ENCODE measurements around the gene HOXA1. TPM values are rescaled to one million over a fixed set of nuclear protein-coding genes. Genes with fewer than 3 reads are reported as not detected.

HOXA1 gene
- polyA plus RNA-seq, 1 donor from 2014 or later: 0.24 TPM

GRCh38 chr7:27125986-27126394 lies 30.2 kb upstream of the HOXA1 start:
- no peaks in the 10 kb centered on the region for H3K9me3 Mint-ChIP-seq
- peaks cover 0 to 4% (median 0%) of the 10 kb centered on the region in 3 donors for H3K4me1 Mint-ChIP-seq
- peaks cover 13% of the 10 kb centered on the region for H3K27me3 Mint-ChIP-seq
- no peak overlapping the region for H3K4me3 Mint-ChIP-seq
- H3K36me3 Mint-ChIP-seq: peaks cover 2% of the 10 kb centered on the region
- H3K27ac Mint-ChIP-seq: no peak overlapping the region

DNA sequence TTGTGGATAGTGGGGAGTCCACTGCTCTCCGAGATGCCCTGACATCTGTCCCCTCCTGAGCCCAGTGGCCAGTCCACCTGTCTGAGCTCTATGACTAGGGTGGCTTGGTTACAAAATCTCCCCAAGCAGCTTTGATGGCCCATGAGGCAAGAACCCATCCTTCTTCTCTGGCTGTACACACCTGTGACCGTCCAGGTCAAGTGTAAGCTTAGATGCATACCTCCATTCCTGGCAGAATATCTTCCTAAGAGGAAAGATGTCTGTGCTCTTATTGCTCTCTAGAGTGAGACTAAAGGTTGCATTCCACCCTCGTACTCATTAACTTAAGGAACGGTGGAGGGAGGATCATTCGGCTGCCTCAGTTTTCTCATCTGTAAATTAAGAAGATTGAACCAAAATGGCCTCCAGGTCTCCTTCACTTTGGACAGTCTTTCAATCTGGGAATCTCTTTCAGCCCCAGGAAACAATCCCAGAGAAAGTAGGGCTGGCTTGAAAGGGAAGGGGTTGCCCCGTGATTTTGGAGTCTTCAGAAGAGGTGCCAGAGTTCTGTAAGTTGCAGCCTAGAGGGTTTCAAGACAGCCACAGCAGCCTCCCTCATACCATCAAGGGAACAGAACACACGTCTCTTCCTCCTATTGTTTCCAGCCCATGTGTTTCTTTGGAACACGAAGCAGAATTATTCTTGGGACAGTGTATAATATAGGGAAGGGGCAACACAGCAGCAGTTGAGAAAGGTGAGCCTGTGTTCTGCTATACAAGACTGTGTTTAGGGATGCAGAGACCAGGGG lies 29.3 kb upstream of the HOXA1 start:
- Mint-ChIP-seq H3K27ac (no peak overlapping the region), H3K9me3 (no peaks in the 10 kb centered on the region), H3K36me3 (peaks cover 2% of the 10 kb centered on the region), H3K4me3 (no peak overlapping the region), H3K27me3 (peaks cover 13% of the 10 kb centered on the region), H3K4me1 (peaks cover 0 to 4% (median 0%) of the 10 kb centered on the region in 3 donors)

DNA sequence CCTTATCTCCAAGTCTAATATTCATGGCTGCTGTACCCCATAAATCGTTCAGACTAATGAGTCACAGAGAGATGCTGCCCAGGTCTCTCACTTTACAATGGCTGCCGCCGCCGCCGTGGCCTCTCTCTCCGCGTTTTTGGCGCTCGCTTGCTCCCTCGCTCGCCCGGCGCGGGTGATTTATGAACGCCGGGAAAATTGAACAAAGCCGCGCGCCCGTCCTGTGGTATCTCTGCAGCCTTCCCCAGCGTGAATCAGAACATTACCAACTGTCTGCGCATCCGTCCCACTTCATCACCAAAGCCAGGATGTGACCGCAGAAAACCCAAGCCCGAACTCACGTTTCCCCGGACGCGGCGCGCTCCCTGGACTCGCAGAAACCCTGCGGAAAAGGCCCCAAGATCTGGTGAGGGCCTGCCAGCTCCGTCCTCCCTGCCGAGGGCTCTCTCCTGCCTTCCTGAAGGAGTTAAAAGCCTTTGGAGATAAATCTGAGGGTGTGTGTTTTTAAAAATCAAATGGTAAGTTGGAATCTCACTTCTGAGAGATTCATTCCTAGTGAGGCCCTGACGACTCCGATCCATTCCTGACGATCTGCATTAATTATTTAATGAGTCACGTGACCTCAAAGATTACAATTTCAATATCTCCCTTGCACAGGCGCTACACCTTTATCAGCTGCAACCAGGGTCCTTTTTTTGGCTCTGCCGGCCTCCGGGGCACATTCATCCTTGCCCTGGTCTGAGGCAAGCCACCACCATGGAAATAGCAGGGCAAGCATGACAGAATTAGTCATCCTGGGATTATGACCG lies 28.5 kb upstream of the HOXA1 start:
- no peak overlapping the region for H3K4me3 Mint-ChIP-seq
- H3K4me1 Mint-ChIP-seq: peaks cover 0 to 4% (median 0%) of the 10 kb centered on the region in 3 donors
- peaks cover 13% of the 10 kb centered on the region for H3K27me3 Mint-ChIP-seq
- no peak overlapping the region for H3K27ac Mint-ChIP-seq
- no peaks in the 10 kb centered on the region for H3K9me3 Mint-ChIP-seq
- H3K36me3 Mint-ChIP-seq: peaks cover 2% of the 10 kb centered on the region

GRCh38 chr7:27123477-27124053 lies 27.8 kb upstream of the HOXA1 start:
- H3K4me1 Mint-ChIP-seq: no peaks in the 10 kb centered on the region
- peaks cover 2% of the 10 kb centered on the region for H3K36me3 Mint-ChIP-seq
- no peaks in the 10 kb centered on the region for H3K9me3 Mint-ChIP-seq
- H3K4me3 Mint-ChIP-seq: no peak overlapping the region
- no peak overlapping the region for H3K27ac Mint-ChIP-seq
- H3K27me3 Mint-ChIP-seq: peaks cover 13% of the 10 kb centered on the region

DNA sequence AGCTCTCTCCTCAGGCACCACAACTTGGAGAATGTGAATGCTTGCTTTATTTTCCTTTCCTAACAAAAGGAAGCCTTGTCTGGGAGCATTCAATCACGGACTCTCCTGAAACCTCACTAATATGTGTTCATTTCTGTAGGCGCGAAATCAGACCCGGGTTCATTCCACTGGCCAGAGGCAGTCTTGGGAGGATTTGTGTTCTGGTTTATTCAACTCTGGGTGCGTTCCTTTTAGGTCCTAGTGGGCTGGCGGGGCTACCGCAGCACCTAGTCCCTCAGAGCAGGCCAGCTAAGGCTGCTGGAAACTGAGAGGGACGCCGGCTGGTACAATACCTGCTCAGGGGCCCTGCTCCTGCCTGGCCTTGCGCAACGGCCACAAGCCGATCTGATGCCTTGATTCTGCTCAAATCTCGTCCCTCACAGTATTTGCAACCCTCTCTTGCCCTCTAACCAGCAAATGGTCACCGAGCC lies 27.2 kb upstream of the HOXA1 start:
- H3K36me3 Mint-ChIP-seq: peaks cover 2% of the 10 kb centered on the region
- H3K4me1 Mint-ChIP-seq: no peaks in the 10 kb centered on the region
- H3K27ac Mint-ChIP-seq: no peak overlapping the region
- H3K4me3 Mint-ChIP-seq: no peak overlapping the region
- peaks cover 13% of the 10 kb centered on the region for H3K27me3 Mint-ChIP-seq
- no peaks in the 10 kb centered on the region for H3K9me3 Mint-ChIP-seq

GRCh38 chr7:27122077-27122910 lies 26.5 kb upstream of the HOXA1 start:
- H3K27ac Mint-ChIP-seq: no peak overlapping the region
- peaks cover 2% of the 10 kb centered on the region for H3K36me3 Mint-ChIP-seq
- H3K9me3 Mint-ChIP-seq: no peaks in the 10 kb centered on the region
- H3K27me3 Mint-ChIP-seq: peaks cover 13% of the 10 kb centered on the region
- no peaks in the 10 kb centered on the region for H3K4me1 Mint-ChIP-seq
- no peak overlapping the region for H3K4me3 Mint-ChIP-seq

GRCh38 chr7:27121684-27122076 lies 25.9 kb upstream of the HOXA1 start:
- no peak overlapping the region for H3K4me3 Mint-ChIP-seq
- peaks cover 2% of the 10 kb centered on the region for H3K36me3 Mint-ChIP-seq
- no peak overlapping the region for H3K27ac Mint-ChIP-seq
- no peaks in the 10 kb centered on the region for H3K4me1 Mint-ChIP-seq
- H3K9me3 Mint-ChIP-seq: no peaks in the 10 kb centered on the region
- H3K27me3 Mint-ChIP-seq: peaks cover 13% of the 10 kb centered on the region

DNA sequence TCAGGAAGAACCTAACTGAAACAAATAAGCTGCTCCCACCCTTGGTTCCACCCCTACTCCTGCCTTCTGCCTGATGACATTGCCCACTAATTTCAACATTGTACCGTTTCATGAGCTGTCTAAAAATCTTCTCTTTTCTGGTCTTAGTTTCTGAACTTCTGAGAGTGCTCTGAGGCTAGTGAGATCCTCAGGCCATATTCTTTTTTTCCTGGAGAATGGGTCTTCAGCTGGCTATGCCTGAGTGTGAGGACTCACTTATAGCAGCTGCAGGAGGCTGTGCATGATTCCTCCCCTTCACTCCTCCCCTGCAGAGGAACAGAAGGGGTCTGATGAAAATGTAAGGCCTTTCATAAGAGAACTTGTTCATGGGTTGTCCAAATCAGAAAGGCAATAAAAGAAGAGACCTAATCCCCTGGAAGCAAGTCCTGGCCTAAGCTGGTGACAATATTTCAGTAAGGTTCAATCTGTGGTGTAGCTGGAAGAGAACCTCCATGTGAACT lies 23.7 kb upstream of the HOXA1 start:
- Mint-ChIP-seq H3K27me3 (peaks cover 7% of the 10 kb centered on the region), H3K4me3 (no peak overlapping the region), H3K27ac (no peak overlapping the region), H3K36me3 (peaks cover 2% of the 10 kb centered on the region), H3K4me1 (no peaks in the 10 kb centered on the region), H3K9me3 (no peaks in the 10 kb centered on the region)

- peaks cover 2% of the 10 kb centered on the region for H3K27me3 Mint-ChIP-seq
- H3K4me1 Mint-ChIP-seq: no peaks in the 10 kb centered on the region
- no peaks in the 10 kb centered on the region for H3K9me3 Mint-ChIP-seq
- no peak overlapping the region for H3K27ac Mint-ChIP-seq
- H3K36me3 Mint-ChIP-seq: peaks cover 2% of the 10 kb centered on the region
- no peak overlapping the region for H3K4me3 Mint-ChIP-seq
Measured at GRCh38 chr7:27118580-27118979, 22.8 kb upstream of the HOXA1 start.

- Mint-ChIP-seq H3K27me3 (peaks cover 2% of the 10 kb centered on the region), H3K4me3 (no peak overlapping the region), H3K9me3 (no peaks in the 10 kb centered on the region), H3K36me3 (peaks cover 2% of the 10 kb centered on the region), H3K27ac (no peak overlapping the region), H3K4me1 (no peaks in the 10 kb centered on the region)
Measured at GRCh38 chr7:27117887-27118491, 22.2 kb upstream of the HOXA1 start.

- Mint-ChIP-seq H3K36me3 (peaks cover 2% of the 10 kb centered on the region), H3K27ac (no peak overlapping the region), H3K27me3 (peaks cover 2% of the 10 kb centered on the region), H3K9me3 (no peaks in the 10 kb centered on the region), H3K4me1 (no peaks in the 10 kb centered on the region), H3K4me3 (no peak overlapping the region)
Measured at GRCh38 chr7:27116962-27117886, 21.4 kb upstream of the HOXA1 start.

DNA sequence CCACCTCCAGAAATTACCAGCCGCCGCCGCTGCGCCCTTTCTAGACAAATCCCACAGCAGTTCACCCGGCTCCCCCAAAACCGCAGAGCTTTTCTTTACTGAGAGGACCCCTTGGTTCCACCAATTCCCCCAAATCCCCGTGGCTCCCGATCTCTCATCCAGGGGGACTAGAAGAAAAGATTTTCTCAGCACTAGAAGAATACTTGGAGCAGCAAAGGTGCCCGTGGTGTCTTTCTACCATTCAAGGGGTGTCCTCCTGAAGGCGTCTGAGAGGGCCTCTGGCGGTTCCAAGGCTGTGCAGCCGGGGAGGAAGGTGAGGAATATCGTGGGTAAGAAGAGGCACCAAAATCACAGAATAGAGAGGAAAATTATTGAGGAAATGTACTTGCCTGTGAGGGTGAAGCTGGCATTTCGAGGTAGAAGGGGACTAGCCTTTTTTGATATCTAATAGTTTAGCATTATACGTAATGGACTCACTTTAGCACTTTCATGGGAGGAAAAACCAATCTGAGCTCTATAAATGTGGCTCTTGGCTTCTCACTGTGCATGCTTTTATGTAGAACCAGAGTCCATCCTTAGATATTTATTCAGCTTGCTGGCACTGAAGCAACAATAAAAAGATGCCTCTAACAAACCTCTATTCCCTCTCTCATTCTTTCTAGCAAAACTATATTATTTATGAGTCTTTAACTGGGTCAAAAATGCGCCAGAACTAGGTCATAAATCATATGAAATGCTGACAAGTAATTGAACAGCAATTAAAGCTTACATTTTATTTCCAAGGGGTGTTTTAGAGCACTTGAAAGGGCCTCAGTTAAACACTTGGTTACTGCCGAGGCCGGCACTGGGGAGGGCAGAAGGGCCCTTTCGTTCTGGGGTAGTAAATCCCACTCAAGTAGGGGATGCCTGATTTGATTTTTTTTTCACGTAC lies 20.5 kb upstream of the HOXA1 start:
- Mint-ChIP-seq H3K27ac (no peak overlapping the region), H3K36me3 (no peaks in the 10 kb centered on the region), H3K4me1 (no peaks in the 10 kb centered on the region), H3K4me3 (no peak overlapping the region), H3K9me3 (no peaks in the 10 kb centered on the region), H3K27me3 (peaks cover 2% of the 10 kb centered on the region)
